ENCODE results near the gene SCT. TPM values are rescaled to one million over a fixed set of nuclear protein-coding genes. Genes with fewer than 3 reads are reported as not detected.

Gene SCT
- total RNA-seq, 1 donor from 2014 or later, result not detected

DNA sequence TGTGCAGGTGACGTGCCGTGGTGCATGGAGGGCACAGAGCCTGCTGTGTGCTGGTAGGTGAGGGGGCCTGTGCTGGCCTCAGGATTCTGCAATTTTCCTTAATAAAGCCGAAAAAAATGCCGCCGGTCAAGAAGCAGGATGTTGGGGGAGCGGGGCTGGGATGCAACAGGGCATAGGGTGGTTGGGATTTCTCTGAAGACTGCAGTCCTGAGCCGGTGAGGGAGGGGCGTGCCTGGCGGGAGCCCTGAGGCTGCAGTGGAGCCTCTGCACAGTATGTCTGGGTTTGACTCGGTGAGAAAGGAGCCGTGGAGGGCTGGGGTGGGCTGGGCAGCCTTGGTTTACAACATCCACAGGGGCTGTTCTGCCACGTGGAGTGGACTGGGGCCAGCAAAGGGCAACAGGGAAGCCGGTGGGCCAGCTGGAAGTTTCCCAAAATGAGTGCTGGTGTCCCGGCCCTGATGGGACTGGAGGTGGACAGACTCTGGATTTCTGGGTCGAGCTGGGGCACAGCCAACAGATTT is 3.6 kb downstream of the SCT start:
- no peak for DNase-seq (ENCODE audit: extremely low read depth, low read depth, low spot score)

DNA sequence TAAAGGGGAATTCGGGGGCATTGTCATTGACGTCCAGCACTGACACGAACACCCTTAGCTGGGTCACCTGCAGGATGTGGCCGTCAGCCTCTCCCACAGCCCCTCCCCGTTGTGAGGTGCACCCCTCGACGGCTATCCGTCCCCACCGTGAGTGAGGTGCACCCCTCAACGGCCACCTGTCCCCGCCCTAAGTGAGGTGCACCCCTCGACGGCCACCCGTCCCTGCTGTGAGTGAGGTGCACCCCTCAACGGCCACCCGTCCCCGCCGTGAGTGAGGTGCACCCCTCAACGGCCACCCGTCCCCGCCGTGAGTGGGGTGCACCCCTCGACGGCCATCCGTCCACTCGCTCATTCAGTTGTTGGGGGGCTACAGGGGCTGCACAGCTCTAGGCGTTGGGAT is 5.1 kb downstream of the SCT start:
- DNase-seq (ENCODE audit: extremely low read depth, low read depth, low spot score), result no peak

DNA sequence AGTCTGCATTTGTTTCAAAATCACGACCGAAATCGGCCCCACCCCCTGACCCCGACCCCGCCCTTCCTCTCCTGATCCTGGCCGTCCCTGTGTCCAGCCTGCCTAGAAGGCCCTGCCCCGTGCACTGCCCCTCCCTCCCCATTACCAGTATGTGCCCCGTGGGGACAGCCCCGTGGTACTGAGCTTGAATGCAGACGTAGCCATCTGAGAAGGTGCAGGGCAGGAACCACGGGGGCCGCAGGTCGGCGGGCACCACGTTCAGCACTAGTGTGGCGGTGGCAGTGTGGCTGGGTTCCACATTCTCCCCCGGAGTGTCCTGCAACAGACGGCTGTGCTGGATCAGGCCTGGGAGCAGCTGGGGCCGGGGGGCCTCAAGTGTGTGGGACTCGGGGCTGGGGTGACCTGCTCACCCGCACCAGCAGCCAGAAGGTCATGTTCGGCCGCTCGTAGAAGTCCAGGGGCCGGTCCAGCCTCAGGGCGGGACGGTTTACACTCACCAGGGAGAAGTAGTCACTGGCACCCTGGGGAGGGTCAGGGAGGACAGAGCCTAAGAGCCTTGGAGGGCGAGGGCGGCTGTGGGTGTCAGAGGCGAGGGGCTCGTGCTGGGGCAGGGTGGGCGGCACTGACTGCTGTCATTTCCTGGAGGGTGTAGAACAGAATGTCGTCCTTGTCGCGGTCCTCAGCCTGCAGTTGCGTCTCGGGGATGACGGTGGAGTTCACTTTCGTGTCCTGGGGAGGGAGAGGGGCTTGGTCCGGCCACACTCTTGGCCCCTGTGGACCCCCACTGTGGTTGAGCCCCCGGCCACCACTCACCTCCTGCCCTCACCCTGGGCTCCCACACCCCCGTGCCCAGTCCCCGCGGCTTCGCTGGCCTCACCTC is 5.8 kb downstream of the SCT start:
- no peak for DNase-seq (ENCODE audit: extremely low read depth, low read depth, low spot score)

DNA sequence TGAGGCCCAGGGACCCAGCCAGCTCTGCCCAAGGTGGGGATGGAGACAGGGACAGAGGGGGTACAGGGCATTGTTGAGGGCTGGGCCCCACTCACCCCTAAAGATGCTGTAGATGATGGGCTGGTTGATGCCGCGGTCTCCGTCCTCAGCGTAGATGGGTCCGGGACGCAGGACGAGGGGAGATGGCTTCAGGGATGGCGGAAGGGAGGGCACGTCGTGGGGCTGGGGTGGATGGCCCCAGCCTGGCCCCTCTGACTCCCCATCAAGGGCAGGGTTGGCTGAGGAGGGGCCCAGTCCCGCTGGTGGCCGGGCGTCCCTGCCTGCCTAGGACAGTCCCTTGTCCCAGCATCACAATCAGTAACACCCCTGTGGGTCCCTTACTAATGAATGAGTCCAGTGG is 6.8 kb downstream of the SCT start:
- no peak for DNase-seq (ENCODE audit: extremely low read depth, low read depth, low spot score)

DNA sequence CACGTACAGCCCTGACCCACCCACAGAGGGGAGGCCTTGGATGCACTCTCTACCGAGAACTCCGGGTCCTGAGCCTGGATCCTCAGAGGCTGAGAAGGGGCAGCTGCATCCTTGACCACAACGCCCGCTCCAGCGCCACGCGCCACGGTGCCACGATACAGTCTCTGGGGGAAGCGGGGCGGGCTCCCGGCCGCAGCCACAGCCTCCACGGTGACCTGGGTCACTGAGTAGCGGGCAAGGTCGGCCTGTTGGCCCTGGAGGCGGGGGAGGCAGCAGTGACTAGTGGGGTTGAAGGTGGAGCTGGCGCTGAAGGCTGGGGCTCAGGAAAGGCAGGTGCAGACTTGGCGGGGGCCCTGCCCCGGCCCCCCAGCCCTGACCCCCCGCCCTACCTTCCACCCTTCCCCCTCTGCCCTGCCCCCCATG is 7.3 kb downstream of the SCT start:
- no peak for DNase-seq (ENCODE audit: extremely low read depth, low read depth, low spot score)

DNA sequence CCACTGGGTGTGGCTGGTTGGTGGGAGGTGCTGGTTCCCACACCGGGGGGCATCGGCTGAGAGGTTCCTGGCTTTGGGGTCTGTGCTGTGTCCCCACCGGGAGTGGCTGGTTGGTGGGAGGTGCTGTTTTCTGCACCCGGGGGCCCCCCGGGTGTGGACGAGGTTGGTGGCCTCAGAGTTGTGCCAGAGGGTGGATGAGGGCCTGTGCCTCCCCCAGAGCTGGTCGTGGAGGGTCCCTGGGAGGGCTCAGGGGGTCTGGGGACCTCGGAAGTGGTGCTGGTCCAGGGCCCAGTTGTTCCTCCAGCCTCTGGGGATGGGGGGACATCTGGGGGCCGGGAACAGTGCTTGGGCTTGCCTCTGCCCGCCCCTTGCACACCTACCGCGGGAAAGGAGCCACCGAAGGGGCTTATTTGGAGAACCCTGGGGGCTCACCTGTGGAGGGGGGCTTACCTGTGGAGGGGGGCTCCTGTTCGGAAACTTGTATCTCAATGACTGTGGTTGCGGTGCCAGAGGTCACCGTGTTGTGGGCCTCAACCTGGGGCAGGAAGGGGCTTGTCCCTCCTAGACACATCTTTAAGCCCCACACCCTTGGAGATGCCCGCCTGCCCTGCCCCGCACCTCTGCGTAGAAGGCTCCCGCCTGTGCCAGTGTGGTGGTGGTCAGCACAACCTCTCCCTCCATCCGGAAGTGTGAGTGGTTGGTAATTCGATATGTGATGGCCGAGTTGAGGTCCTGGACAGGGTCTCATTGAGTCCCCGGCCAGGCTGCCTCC is 7.9 kb downstream of the SCT start:
- DNase-seq (ENCODE audit: extremely low read depth, low read depth, low spot score), result no peak

DNA sequence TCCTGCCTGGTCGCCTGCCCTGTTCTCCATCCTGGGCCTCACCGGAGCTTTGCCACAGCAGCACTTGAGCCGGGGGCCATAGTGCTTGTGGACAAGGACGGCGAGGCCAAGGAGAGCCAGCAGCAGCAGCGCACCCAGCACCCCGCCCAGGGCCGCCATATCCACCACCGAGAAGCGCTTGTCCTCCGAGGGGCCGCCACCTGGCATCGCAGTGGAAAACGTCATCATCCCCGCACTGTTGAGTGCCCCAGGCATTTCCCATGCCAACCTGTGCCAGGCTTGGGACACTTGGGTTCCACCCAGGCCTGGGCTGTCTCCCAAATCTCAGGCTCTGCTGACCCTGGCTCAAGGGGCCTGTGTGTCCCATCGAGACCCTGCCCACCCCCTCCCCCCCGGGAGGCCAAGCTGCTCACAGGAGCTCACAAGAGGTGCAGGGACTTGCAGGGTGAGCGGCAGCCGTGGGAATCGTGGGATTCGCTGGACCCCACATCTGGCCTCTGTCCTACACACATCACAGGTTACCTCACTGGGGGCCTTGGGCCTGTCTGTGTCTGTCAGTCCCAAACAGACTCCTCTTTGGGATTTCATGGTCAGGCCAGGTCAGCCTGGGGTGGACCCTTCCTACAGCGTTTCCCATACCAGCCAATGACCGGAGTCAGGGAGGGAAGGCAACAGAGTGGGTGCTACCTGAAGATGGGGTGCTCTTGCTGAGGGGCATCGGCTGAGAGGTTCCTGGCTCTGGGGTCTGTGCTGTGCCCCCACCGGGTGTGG is 8.9 kb downstream of the SCT start:
- DNase-seq (ENCODE audit: extremely low read depth, low read depth, low spot score), result no peak

DNA sequence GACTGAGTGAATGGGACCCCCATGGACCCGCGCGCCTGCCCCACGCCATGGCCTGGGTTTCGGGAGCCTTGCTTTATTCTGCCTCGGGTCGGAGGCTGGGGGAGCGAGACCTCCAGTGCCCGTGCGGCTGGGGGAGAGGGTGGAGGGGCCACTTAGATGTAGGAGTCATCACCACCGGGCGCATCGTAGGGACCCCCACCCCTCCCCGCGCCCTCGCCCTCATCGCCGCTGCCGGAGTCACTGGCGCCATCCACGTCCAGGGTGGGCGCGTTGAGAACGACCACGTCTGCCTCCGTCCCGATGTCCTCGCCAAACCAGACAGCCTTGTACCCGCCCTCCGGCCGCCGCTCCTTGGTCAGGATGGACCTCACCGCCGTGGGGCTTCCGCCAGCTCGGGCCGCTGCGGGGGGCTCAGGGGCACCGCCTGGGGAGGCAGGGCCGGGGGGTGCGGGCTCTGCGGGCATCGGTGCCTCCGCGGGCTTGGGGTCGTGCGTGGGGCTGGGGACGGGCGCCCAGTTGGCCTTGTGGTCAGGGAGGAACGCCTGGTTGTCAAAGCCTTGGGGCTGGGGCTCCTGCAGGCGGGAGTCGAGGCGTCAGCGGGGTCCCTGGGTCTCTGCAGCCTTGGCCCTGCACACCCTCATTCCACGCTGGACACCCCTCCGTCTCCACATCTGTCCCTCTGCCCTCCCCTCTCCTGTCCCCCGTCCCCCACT is 9.6 kb downstream of the SCT start:
- DNase-seq (ENCODE audit: extremely low read depth, low read depth, low spot score), result no peak

DNA sequence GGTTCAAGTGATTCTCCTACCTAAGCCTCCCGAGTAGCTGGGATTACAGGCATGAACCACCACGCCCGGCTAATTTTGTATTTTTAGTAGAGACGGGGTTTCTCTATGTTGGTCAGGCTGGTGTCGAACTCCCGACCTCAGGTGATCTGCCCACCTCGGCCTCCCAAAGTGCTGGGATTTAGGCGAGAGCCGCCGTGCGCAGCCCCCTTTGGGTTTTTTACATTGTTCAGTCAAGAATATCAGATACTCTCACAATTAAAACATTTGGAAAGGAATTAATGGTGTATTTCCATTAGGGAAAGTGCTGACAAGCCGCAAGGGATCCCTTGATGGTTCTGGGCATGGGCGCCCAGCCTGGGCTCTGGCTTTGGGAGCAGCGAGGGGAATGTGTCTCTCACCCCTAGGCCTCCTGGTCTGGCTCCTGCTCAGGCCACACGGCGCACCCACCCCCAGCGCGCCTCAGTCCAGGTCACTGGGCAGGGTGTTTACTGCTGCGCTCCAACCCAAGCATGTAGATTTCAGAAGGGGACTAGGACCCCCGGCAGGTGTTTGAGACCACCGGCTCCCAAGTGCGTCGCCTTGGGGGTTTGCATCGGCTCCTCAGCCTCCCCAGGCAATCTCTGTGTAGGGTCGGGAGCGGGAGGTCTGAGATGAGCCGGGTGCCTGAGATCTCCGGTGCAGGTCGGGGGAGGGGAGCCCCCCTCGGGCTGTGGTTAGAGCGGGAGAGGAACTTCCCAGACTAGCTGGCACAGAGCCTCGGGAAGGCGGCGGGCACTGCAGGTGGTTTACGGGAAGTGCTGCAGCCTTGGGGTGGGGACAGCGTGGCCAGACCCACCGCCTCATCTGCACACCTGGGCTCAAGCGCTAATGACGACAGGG is 10.4 kb downstream of the SCT start:
- no peak for DNase-seq (ENCODE audit: extremely low read depth, low read depth, low spot score)

DNA sequence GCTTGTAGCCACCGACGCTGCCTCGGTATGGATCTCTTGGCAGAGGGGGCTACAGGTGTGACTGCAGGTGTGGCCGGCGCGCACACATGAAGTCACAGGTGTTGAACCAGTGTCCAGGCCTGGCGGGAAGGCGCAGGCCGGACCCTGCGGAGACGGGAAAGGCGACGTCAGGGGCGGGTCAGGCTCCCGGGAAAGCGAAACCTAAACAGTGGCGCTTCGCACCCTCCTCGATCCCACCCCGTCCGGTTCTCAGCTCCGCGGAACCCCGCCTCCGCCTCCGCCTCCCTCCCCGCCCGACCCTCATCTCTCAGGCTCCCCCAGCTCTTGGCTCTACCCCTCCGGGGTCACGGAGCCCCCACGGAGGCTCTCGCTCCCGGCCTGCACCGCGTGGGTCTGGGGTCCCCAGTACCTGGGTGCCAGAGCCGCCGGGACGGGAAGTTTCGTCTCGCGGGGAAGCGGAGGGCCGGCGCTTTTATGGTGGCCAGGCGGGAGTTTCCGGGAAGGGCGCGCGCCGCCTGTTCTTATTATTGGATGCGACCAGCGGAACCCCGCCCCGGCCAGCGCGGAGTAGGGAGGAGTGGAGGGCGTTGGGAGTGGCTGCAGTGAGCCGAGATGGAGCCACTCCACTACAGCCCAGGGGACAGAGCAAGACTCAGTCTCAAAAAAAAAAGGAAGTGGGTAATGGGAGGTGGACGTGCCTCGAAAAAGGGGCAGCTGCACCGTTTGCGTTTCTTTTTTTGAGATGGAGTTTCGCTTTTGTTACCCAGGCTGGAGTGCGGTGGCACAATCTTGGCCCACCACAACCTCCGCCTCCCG is 11.3 kb downstream of the SCT start, which contains the start of gene IRF7:
TSS of gene IRF7 (minus strand) at position 447 of the 816 bp plus-strand sequence. CDS start 586 bp downstream, outside the sequence.
- DNase-seq (ENCODE audit: extremely low read depth, low read depth, low spot score), result no peak

DNA sequence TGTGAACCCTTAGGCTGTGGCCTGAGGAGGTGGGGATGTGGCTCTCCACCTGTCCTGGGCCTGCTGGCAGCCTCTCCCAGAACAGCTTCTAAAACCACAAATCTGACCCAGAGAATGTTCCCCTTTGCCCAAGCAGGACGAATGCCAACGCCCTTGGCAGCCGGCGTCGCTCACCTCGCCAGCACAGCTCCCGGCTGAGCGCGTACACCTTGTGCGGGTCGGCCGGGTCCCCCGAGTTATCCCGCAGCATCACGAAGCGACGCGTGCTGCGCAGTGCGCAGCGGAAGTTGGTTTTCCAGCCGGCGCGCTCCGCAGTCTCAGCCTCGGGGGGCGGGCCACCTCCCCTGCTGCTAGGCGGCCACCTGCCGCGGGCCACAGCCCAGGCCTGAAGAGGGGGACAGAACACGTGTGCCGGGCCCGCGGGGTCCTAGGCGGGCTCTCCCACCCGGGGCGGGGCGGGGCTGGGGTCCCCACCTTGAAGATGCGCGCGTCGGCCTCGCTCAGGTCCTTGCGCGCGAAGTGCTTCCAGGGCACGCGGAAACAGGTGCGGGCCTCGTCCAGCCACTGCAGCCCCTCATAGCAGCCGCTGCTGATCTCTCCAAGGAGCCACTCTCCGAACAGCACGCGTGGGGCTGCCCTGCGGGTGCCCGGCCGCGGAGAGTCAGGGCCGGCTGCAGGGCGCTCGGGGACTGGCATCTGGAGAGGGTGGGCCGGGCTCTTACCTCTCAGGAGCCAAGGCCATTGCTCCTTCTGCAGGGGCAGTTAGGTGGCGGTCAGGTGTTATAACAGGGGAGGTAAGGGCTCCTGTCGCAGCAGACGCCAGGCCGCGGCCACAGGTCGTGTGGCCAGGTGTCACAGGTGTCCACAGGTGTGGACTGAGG is 12.1 kb downstream of the SCT start:
- DNase-seq (ENCODE audit: extremely low read depth, low read depth, low spot score), result no peak

DNA sequence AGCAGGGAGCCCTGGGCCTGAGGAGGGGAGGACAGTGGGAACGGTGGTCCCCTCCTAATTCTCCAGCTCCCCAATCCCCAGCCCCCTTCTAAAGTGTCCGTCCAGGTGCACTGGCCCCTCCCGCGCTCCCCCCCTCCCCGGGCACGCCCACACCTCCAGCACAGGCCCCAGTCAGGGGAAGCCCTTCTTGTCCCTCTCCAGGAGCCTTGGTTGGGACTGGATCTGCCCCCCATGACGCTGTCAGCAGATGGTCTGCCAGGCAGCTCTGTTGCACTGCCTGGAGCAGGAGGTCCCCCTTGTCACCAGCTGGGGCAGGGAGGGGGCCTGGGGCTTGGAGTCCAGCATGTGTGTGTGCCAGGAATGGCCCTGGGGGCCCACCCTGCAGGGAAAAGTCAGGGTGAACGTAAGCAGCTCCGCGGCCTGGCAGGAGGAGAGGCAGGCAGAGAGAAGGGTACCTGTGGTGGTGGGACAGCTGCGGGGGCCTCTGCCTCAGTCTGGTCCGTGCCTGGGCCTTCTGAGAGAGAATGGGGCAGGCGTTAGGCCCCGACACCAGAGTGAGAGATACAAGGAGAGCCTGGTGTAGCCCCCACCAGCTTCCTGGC is 12.9 kb downstream of the SCT start:
- no peak for DNase-seq (ENCODE audit: extremely low read depth, low read depth, low spot score)

DNA sequence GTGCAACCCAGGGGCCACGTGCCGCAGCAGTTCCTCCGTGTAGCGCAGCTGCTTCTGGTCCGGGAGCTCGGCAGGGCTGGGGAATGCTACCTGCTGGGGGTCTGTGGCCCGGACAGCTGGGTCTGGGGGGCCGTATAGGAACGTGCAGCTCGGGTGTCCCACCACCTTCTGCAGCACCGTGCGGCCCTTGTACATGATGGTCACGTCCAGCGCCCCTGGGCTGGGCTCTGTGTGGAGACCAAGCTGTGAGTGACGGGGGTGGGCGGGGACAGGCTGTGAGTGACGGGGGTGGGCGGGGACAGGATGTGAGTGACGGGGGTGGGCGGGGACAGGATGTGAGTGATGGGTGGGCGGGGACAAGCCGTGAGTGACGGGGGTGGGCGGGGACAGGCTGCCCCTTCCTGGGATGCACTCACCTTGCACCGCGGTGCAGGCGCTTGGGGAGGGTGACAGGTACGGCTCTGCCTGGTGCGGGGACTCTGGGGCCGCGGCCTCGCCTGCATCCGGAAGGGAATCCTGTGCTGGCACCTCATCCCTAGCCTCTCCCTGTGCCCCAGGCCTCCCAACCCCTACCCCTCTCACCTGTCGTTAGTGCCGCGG is 13.5 kb downstream of the SCT start:
- DNase-seq (ENCODE audit: extremely low read depth, low read depth, low spot score), result no peak

DNA sequence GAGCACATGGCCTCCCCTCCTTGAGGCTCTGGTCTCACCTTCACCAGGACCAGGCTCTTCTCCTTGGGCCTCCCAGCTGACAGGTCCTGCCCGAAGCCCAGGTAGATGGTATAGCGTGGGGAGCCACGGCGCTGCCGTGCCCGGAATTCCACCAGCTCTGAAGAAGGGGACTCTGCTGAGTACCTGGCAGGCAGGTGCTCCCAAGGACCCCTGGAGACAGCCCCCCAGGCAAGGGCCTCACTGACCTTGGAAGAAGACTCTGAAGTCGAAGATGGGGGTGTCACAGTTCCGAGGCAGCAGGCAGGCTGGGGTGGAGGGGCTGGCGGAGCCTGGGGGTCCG is 14.1 kb downstream of the SCT start:
- no peak for DNase-seq (ENCODE audit: extremely low read depth, low read depth, low spot score)

DNA sequence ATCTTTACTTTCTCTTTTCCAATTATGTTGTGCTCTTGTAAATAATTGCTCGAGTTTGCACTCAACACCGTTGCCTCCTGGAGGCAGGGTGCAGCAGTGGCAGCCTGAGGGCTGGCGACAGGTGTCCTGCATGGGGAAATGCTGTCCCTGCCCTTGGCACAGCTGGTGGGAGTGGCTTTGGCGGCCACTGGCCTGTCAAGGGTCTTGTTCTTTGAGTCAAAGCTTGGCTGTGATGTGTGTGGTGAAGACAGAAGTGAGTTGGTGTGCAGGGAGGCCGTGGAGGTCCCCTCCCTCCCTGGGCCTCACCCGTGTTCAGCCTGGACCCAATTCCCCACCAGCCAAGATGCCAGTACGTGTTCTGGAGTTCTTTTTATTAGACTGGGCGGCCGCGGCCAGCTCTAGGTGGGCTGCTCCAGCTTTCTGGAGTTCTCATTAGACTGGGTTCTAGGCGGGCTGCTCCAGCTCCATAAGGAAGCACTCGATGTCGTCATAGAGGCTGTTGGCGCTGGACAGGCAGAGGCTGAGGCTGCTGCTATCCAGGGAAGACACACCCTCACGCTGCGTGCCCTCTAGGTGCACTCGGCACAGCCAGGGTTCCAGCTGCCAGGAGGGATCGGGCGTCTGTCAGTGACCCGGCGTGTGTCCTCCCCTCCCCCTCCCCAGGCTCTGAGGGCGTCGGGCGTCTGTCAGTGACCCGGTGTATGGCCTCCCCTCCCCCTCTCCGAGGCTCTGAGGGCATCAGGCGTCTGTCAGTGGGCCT is 14.6 kb downstream of the SCT start:
- DNase-seq (ENCODE audit: extremely low read depth, low read depth, low spot score), result no peak

Measured in glomerular endothelial cell (primary cell).